Neural crest cell (in vitro differentiated cells): ENCODE data around the gene PPP1R9A. TPM values are rescaled to one million over a fixed set of nuclear protein-coding genes. Genes with fewer than 3 reads are reported as not detected.
"Not testable (repeated sequence)": the region's sequence is repeated elsewhere in the genome, so short reads cannot be mapped to it uniquely, and the experiment has no call there.

ENCODE experiments used
- DNase-seq: peaks from one replicate; pipeline ENCODE4 v3.0.0; 2021; ENCODE audit warnings: low read depth, mixed read lengths, low spot score
- H3K27ac Mint-ChIP-seq: one replicate; pipeline ENCODE4 v1.8.0; 2021; ENCODE audit warnings: mild to moderate bottlenecking, mixed read lengths; ENCODE audit not compliant: unreplicated experiment
- H3K27me3 Mint-ChIP-seq: 2 replicates; pipeline ENCODE4 v1.8.0; 2021; ENCODE audit warnings: low read depth, mild to moderate bottlenecking, mixed read lengths
- H3K36me3 Mint-ChIP-seq: 2 replicates; pipeline ENCODE4 v1.8.0; 2021; ENCODE audit warnings: low read depth, mild to moderate bottlenecking, mixed read lengths
- H3K4me1 Mint-ChIP-seq: 2 replicates; pipeline ENCODE4 v1.8.0; 2021; ENCODE audit warnings: mixed read lengths
- H3K4me3 Mint-ChIP-seq: one replicate; pipeline ENCODE4 v1.8.0; 2021; ENCODE audit warnings: mild to moderate bottlenecking, mixed read lengths
- H3K9me3 Mint-ChIP-seq: 2 replicates; pipeline ENCODE4 v1.8.0; 2021; ENCODE audit warnings: mixed read lengths
- CTCF ChIP-seq: fragments of 200-600 bp; sonication (generic); conservative IDR thresholded peaks from 2 replicates; pipeline ENCODE4 v1.5.0; 2021; ENCODE audit warnings: antibody characterized with exemption, mild to moderate bottlenecking
- total RNA-seq: library from RNA; stranded (reverse); gene quantifications from 2 replicates; pipeline ENCODE4 v1.2.1, GENCODE V29; 2021

Gene PPP1R9A
- total RNA-seq, 1 donor from 2014 or later: 21.2 TPM

- no peak overlapping the region for H3K4me3 Mint-ChIP-seq
- no peaks in the 10 kb centered on the region for H3K36me3 Mint-ChIP-seq
- no peak for TF ChIP-seq CTCF
- H3K27ac Mint-ChIP-seq: no peak overlapping the region
- no peaks in the 10 kb centered on the region for H3K27me3 Mint-ChIP-seq
- H3K4me1 Mint-ChIP-seq: no peaks in the 10 kb centered on the region
- no peak for DNase-seq
- H3K9me3 Mint-ChIP-seq: no peaks in the 10 kb centered on the region
These were observed 97.3 kb downstream of the PPP1R9A start for GRCh38 chr7:95004618-95005247.

GRCh38 chr7:95006010-95006409 lies 98.6 kb downstream of the PPP1R9A start:
- H3K4me3 Mint-ChIP-seq: no peak overlapping the region
- no peaks in the 10 kb centered on the region for H3K27me3 Mint-ChIP-seq
- H3K36me3 Mint-ChIP-seq: no peaks in the 10 kb centered on the region
- H3K27ac Mint-ChIP-seq: no peak overlapping the region
- DNase-seq: no peak
- H3K9me3 Mint-ChIP-seq: no peaks in the 10 kb centered on the region
- TF ChIP-seq CTCF: no peak
- no peaks in the 10 kb centered on the region for H3K4me1 Mint-ChIP-seq

- not testable (repeated sequence) for H3K27ac Mint-ChIP-seq
These were observed 101.4 kb downstream of the PPP1R9A start for GRCh38 chr7:95008773-95009172.

GRCh38 chr7:95011146-95011928 lies 103.9 kb downstream of the PPP1R9A start:
- no peak overlapping the region for H3K27ac Mint-ChIP-seq

More at GRCh38 chr7:95008773-95009172, 101.4 kb downstream of the PPP1R9A start:
- not testable (repeated sequence) for H3K27me3 Mint-ChIP-seq, H3K4me3 Mint-ChIP-seq, H3K9me3 Mint-ChIP-seq, H3K4me1 Mint-ChIP-seq, DNase-seq, H3K36me3 Mint-ChIP-seq

GRCh38 chr7:95011995-95012394 lies 104.6 kb downstream of the PPP1R9A start:
- H3K27me3 Mint-ChIP-seq: no peaks in the 10 kb centered on the region
- TF ChIP-seq CTCF: no peak
- no peak overlapping the region for H3K27ac Mint-ChIP-seq

More at GRCh38 chr7:95011146-95011928, 103.9 kb downstream of the PPP1R9A start:
- no peak overlapping the region for H3K4me3 Mint-ChIP-seq
- no peak for DNase-seq
- no peak for TF ChIP-seq CTCF
- no peaks in the 10 kb centered on the region for H3K4me1 Mint-ChIP-seq
- H3K27me3 Mint-ChIP-seq: no peaks in the 10 kb centered on the region
- no peaks in the 10 kb centered on the region for H3K9me3 Mint-ChIP-seq
- H3K36me3 Mint-ChIP-seq: no peaks in the 10 kb centered on the region

GRCh38 chr7:95018021-95018420 lies 110.6 kb downstream of the PPP1R9A start:
- DNase-seq: no peak
- Mint-ChIP-seq H3K27me3 (no peaks in the 10 kb centered on the region), H3K27ac (no peak overlapping the region)

More at GRCh38 chr7:95011995-95012394, 104.6 kb downstream of the PPP1R9A start:
- no peak for DNase-seq
- Mint-ChIP-seq H3K4me3 (no peak overlapping the region), H3K36me3 (no peaks in the 10 kb centered on the region), H3K4me1 (no peaks in the 10 kb centered on the region), H3K9me3 (no peaks in the 10 kb centered on the region)

More at GRCh38 chr7:95018021-95018420, 110.6 kb downstream of the PPP1R9A start:
- Mint-ChIP-seq H3K4me1 (no peaks in the 10 kb centered on the region), H3K4me3 (no peak overlapping the region), H3K36me3 (peaks cover 19% of the 10 kb centered on the region), H3K9me3 (peaks cover 11% of the 10 kb centered on the region)
- no peak for TF ChIP-seq CTCF
